Measurements from ENCODE around the gene CRY2.
"Not testable (repeated sequence)": the region's sequence is repeated elsewhere in the genome, so short reads cannot be mapped to it uniquely, and the experiment has no call there.

The CRY2 gene

DNA sequence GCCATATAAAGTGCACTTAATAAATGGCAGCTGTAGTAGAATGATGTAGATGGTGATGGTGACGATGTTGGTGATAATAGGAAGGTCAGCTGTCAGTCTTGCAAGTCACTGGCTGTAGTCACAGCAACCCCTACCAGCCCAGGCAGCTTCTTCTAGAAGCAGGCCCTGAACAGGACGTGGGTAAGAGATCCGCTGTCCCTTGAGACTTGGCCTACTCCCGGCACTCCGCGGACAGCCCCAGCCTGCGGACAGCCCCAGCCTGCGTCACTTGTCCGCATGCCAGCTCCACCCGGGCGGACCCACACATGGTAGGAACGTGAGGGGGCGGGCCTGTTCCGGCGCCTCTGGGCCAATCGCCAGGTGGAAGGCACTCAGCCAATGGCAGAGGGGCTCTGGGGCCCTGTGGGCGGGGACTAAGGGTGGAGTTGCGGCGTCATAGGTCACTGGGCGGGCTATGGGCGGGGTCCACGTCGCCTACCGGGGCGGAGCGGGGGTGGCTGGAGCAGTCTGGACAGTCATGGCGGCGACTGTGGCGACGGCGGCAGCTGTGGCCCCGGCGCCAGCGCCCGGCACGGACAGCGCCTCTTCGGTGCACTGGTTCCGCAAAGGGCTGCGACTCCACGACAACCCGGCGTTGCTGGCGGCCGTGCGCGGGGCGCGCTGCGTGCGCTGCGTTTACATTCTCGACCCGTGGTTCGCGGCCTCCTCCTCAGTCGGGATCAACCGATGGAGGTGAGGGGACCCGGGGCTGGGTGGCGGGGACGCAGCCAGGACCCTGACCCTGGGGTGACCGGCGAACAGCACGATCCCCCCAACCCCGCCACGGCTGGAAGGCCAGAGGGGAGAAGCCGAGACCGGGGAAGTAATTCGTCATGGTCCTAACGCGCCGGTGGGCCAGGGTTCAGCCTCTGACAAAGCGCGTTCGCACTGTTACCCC is at the start of gene CRY2:
CRY2 (plus strand) TSS at position 502 of the 937 bp plus-strand sequence; CDS start at position 518, 16 bp downstream.
- DNase-seq, result peak; percentile 95
- in situ Hi-C loops (cut with MboI; ENCODE audit: low pct_unique_long_range_greater_than_20kb, low sequenced_read_pairs), result no loop called here

DNA sequence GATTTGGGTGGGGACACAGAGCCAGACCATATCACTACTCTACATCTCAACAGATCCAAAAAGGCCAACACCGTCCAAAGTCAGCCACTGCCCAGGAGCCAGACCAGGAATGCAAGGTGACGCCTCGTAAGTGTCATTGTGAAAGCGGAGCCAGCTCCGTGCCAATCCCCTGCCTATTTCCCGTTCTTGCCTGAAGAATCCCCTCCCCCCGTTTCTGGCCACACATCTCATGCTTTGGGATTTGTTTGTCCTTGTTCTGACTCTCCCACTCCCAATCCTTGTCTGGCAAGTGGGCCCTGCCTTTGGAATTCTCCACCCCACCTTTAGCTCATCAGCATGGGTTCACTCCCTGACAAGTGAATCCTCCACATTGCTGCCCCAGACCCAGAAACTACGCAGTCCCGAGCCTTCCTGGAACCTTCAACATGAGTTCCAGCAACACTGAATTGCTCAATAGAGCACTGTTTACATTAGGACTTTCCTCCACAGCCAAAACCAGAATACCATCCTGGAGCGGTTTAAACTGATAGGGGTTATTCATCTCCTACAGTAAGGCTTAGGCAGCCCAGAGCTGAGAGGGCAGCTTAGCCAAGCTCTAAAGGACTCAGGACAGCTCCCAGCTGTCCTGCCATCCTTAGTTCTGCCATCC is 48.4 kb upstream of the CRY2 start:
- in situ Hi-C loops (cut with MboI; ENCODE audit: low pct_unique_long_range_greater_than_20kb, low sequenced_read_pairs), result no loop called here
- DNase-seq, result no peak

DNA sequence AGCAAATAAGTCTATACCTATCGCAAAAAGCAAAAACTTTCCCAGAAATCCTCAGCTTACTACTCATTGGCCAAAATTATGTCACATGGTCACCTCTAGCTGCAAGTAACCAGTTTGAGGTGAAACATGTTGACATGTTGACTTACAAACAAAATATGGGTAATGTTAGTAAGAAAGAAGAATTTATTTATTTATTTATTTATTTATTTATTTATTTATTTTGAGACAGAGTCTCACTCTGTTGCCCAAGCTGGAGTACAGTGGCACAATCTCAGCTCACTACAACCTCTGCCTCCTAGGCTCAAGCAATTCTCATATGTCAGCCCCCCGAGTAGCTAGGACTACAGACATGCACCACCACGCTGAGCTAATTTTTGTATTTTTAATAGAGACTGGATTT is 47.7 kb upstream of the CRY2 start:
- in situ Hi-C loops (cut with MboI; ENCODE audit: low pct_unique_long_range_greater_than_20kb, low sequenced_read_pairs), result no loop called here
- DNase-seq, result no peak

DNA sequence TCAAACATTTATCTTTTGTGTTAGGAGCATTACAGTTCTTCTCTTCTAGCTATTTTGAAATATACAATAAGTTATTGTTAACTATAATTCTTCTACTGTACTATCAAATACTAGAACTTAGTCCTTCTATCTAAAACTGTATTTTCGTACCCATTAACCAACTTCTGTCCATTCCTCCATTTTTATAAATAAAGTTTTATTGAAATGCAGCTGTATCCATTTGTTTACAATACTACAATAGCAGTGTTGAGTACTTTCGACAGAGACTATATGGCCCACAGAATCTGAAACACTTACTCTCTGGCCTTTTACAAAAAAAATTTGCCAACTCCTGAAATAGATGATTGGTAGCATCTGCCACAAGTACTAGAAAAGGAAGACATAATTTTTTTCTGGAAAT is 47.0 kb upstream of the CRY2 start:
- no peak for DNase-seq

DNA sequence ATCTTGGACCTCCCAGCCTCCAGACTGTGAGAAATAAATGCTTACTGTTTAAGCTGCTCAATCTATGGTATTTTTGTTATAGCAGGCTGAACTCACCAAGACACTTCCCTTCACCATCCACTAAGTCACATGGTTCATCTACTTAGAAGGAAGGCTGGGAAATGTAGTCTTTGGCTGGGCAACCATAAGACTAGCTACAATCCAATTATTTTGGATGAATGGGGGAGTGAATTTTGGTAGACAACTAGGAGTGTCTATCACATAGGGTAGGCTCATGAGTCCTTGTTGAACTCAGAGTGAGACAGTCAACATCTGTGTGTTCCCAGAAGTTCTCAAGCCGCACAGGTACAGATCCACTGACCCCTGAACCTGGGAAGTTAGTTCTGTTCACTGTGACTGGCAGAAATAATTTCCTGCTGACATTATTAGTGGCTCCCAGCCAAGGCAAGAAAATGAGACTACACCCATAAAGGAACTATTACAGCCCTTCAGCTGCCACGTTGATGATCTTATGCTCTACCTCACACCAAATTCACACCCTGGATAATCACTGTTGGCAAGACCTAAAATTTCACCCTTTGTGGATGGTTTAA is 45.5 kb upstream of the CRY2 start:
- in situ Hi-C loops (cut with MboI; ENCODE audit: low pct_unique_long_range_greater_than_20kb, low sequenced_read_pairs), result no loop called here
- DNase-seq, result no peak

More for the DNA sequence above, 47.0 kb upstream of the CRY2 start:
- in situ Hi-C loops (cut with MboI; ENCODE audit: low pct_unique_long_range_greater_than_20kb, low sequenced_read_pairs), result no loop called here

DNA sequence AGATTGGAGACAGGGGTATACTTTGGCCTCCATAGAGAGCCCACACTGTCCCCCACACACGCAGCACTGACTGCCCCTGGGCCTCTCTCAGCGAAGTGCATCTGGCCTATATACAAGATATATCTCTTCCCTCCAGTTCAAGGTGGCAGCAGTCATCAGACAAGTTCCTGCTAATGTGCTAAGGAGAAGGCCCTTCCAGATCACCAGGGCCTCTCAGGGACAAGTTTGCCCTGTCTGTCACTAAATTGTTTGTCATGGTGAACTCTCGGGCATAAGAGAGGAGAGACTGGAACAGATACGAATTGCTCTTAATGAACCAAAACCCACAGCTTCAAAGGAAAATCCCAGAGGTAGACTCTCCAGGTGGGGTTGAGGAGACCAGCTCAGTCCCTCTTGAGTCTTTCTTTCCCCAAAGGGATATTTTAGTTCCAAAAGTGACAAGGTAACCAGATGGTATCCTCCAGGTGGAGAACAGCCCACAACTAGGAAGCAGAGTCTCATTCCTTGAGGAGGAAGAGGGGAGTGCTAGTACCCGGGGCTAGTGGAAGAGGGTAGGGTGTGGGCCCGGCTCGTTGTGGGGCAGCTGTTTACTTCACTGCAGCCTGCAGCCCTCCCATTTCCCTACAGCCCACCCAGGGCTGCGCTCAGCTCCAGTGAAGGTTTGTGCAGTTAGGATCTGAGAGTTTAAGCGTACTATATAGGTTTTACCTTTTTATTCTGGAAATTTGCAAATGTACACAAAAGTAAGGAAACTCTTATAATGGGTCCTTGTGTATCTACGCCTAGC is 44.6 kb upstream of the CRY2 start:
- DNase-seq, result no peak
- in situ Hi-C loops (cut with MboI; ENCODE audit: low pct_unique_long_range_greater_than_20kb, low sequenced_read_pairs), result no loop called here

DNA sequence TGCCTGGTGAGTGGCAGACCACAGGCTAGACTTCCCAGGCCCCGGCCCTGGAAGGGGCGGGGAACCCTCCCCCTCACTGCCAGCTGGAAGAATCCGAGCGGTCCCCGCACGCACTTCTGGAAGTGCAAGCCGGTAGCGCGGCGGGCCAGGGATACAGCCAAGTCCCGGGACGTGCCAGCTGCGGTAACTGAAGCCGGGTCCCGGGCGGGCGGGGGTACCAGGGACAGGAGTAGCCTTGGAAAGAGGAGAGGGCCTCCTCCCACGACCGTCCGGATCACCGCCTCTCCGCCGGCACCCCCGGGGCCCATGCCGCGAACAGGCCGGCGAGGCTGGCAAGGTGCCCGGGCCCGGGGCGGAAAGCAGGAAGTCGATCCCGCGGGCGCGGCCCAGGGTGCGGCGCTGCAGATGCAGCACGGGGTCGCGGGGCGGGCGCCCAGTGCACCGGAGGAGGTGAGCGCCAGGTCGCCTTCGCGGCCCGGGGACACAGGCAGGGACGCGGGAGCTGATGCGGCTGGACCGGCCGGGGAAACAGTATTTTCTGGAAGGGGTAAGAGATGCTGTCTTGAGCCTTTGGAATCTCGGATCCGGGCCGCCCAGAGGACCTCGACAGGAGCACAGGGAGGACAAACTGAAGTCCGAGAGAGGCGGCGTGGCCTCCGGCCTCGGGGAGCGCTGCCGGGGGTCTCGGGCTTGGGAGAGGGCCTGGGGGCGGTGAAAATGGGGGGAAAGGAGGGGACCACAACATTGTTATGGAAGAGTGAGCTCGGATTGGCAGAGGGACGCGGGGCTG is 43.1 kb upstream of the CRY2 start:
- in situ Hi-C loops (cut with MboI; ENCODE audit: low pct_unique_long_range_greater_than_20kb, low sequenced_read_pairs), result no loop called here
- DNase-seq, result peak; percentile 70

DNA sequence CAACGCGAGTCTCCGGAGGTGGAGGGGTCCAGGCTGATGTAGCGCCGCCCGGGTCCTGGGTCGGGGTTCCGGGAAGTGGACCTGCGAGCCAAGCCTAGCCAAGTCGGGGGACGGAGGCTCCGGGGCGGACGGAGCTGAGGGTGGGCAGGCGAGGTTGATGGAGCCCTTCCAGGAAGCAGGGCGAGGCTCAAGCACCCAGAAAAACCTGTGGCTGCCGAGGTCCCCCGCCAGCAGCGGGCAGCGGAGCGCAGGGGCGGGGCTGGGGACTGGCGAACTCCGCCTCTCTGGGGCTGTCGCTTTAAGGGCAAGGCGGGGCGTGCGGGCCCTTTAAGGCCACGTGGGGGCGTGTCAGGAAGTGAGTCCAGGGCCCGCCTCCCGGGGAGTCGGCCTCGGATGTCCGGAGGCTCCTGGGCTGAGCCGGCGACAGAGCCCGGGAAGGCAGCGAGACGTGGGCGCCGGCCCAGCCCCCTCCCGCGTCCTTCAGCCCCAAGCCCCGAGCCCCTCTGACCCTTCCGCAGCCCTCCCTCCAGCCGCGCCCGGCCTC is 42.4 kb upstream of the CRY2 start, which contains the start of gene SLC35C1:
SLC35C1 (plus strand) TSS at position 389 of the 544 bp plus-strand sequence. CDS start 653 bp downstream, outside the sequence.
- in situ Hi-C loops (cut with MboI; ENCODE audit: low pct_unique_long_range_greater_than_20kb, low sequenced_read_pairs), result no loop called here
- peak; percentile 93 for DNase-seq

DNA sequence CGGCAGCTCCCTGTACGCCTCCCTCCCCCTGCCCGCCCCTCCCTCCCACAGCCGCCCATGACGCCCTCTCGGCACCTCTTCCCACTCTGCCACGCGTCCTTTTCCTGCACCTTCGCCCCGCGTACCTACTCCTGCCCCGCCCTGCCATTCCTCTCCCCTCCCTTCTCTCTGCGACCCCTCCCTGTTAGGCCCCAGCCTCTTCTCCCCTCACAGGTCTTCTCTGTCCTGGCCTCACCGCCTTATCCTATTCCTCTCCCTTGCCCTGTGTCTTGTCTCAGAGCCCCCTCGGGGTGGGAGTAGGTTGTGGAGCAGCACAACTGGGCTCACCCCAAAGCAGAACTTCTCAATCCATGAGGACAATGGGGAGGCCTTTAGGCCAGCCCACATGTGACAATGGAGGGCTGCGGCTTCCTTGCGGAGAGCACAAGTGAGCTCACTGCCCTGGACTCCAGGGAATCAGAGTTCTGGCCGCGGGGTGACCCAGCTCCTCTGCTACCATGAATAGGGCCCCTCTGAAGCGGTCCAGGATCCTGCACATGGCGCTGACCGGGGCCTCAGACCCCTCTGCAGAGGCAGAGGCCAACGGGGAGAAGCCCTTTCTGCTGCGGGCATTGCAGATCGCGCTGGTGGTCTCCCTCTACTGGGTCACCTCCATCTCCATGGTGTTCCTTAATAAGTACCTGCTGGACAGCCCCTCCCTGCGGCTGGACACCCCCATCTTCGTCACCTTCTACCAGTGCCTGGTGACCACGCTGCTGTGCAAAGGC is 41.8 kb upstream of the CRY2 start:
- in situ Hi-C loops (cut with MboI; ENCODE audit: low pct_unique_long_range_greater_than_20kb, low sequenced_read_pairs), result no loop called here
- peak; percentile 39 for DNase-seq

DNA sequence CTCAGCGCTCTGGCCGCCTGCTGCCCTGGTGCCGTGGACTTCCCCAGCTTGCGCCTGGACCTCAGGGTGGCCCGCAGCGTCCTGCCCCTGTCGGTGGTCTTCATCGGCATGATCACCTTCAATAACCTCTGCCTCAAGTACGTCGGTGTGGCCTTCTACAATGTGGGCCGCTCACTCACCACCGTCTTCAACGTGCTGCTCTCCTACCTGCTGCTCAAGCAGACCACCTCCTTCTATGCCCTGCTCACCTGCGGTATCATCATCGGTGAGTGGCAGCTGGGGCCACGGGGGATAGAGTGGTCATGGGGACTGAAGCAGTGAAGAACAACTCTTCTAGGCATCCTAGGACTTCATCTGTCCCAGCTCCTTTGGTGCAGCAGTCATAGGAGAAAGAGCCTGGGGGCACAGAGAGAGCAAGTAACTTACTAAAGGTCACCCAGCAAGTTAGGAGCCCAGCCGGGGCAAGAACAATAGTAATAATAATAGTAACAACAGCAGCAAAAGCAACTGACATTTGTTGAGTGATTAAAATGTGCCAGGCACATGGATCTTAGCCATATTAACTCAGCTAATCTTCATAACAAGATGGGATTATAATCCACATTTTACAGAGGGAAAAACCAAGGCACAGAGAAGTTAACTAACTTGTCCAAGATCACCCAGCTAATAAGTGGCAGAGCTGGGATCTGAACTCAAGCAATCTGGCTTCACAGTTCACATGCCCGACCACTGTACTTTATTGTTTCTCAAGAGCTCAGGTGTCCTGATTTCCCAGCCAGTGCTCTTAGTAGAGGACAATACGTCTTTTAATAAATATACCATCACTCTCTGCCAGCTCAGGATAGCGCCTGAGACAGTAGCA is 41.0 kb upstream of the CRY2 start:
- no peak for DNase-seq
- in situ Hi-C loops (cut with MboI; ENCODE audit: low pct_unique_long_range_greater_than_20kb, low sequenced_read_pairs), result no loop called here

DNA sequence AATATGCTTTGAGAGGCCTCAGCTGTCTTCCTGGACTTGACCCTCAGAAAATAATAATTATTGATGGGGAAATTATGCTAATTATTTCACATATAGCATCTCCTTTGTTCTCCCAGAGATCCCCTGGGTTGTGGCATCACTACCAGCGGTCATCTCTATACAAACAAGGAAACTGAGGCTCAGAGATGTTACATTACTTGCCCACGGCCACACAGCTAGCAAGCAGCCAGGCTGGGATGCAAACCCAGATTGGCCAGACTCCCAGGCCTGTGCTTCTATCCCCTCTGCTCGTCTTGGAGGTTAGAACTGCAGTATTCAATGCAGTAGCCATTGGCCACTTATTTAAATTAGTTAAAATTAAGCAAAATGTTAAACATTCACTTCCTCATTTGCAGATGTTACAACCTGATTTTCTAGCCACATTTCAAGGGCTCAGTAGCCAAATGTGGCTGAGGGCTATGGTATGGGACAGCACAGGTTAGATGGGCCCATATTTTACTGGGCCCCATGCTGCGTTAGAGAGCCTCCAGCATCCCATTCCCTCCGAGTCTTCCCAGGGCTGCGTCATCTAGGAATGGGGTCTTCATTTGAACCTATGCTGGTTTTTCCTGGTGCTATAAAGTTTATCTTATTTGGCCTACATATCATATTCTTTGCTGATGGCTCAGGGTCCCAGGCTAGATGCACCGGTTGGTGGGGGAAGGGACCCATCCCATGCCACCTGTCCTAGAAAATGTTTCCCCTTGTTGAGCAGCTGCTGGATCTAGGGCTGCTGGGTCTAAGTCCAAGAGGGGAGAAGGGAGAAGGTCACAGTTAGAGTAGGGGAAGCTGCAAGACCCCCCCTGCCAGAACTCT is 40.1 kb upstream of the CRY2 start:
- DNase-seq, result no peak
- in situ Hi-C loops (cut with MboI; ENCODE audit: low pct_unique_long_range_greater_than_20kb, low sequenced_read_pairs), result no loop called here

DNA sequence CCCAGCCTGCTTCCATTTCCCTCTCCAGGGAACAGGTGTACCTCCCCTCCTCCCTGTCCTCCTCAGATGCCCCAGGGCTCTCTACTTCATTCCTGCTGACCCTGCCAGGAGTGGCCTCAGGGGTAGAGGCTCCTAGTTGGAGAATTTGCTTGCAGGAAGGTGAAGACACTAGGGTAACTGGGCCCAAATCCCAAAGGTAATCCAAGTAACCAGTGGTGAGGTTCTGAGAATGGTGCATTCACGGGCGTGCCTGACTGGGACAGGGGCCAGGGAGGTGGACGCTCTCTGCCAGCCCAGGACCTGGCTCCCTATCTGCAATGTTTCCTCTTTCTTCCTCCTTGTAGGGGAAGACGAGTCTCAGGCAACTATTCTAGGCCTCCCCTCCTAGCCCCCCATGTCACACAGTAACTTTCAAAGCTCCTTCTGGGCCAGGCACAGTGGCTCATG is 39.5 kb upstream of the CRY2 start:
- DNase-seq, result no peak
- in situ Hi-C loops (cut with MboI; ENCODE audit: low pct_unique_long_range_greater_than_20kb, low sequenced_read_pairs), result no loop called here

DNA sequence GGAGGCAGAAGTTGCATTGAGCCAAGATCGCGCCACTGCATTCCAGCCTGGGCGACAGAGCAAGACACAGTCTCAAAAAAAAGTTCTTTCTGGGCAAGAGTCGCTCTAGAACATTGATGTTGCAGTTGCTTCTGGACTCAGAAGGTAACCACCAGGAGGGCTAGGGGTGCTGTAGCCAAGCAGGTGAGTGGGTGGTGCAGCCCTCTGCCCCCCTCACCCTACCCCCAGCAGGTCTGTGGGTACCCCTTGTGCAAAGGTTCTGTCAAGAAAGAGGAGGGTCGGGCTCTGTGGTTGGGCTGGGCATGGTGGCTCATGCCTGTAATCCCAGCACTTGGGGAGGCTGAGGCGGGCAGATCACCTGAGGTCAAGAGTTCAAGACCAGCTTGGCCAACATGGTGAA is 38.8 kb upstream of the CRY2 start:
- DNase-seq; in situ Hi-C loops (cut with MboI; ENCODE audit: low pct_unique_long_range_greater_than_20kb, low sequenced_read_pairs): not testable (repeated sequence)

DNA sequence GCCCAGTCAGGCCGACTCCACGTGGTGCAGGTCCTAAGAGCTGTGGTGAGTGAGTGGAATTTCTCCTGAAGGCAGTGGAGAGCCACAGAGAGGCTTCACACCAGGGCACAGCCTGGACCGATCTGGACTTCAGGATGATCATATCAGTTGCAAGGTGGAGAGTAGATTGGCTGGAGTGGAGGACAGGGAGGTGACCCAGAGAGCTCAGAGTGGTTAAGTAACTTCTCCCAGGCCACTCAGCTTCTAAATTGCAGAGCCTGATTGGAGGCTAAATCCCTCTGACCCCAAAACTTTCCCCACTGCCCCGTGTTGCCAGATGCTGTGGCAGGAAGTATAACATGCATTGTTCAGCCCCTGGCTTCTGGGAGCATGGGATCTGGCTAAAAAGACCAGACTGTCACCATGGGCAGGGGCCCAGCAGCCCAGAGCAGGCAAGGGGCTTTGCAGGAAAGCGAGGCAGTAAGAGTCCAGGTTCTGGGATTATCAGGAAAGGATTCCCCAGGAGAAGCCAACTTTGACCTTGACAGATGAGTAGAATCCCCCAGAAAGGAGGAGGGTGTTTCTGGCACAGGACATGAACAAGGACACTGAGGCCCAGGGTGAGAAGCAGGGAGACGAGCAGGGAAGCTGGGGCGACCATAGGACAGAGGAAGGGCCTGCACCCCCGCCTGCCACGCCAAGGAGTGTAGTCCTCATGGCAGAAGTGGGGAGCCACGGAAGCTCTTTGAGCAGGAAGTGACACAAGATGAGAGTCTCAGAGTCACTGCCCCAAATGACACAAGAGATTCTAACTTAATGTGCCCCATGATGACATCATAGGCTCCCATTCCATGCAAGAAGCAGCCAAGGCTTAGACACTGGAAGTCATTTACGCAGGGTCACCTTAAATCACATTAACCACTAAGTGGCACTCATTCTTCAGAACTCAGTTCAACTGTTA is 37.5 kb upstream of the CRY2 start:
- in situ Hi-C loops (cut with MboI; ENCODE audit: low pct_unique_long_range_greater_than_20kb, low sequenced_read_pairs), result no loop called here

More for the DNA sequence above, 37.5 kb upstream of the CRY2 start:
- no peak for DNase-seq

Data from KBM-7 (cell line).